ENCODE results near the gene RAPGEF2. TPM values are rescaled to one million over a fixed set of nuclear protein-coding genes. Genes with fewer than 3 reads are reported as not detected.

The RAPGEF2 gene
- total and polyA plus RNA-seq, 2 donors (not counting 1 experiment from before 2014, with no cell fraction given) = 10.9 to 45.8 TPM

GRCh38 chr4:159216834-159217233 is 114.0 kb downstream of the RAPGEF2 start:
- Histone ChIP-seq H3K36me3 (replicated peaks in 1 of 2; ENCODE audit: control extremely low read depth in 1 of 2, control insufficient read depth in 1 of 2, extremely low read depth in 1 of 2, insufficient read depth in 2 of 2, low read length in 1 of 2) (peaks cover 0 to 1% of the 10 kb centered on the region in 2 experiments), H3K9ac (ENCODE audit: low read length) (no peak overlapping the region), H3K27ac (ENCODE audit: low read length in 2 of 2) (no peak overlapping the region), H4K20me1 (ENCODE audit: control insufficient read depth, insufficient read depth, low read length, poor library complexity, severe bottlenecking) (peaks cover 4% of the 10 kb centered on the region), H3K27me3 (replicated peaks in 1 of 4; ENCODE audit: control extremely low read depth in 1 of 4, control insufficient read depth in 3 of 4, insufficient read depth in 4 of 4, low read length in 3 of 4) (no peaks in the 10 kb centered on the region), H3K9me3 (ENCODE audit: control extremely low read depth in 1 of 3, control insufficient read depth in 2 of 3, insufficient read depth in 1 of 3, low read length in 2 of 3) (no peaks in the 10 kb centered on the region), H3K4me1 (ENCODE audit: control insufficient read depth in 2 of 2, insufficient read depth in 2 of 2, low read length in 2 of 2) (no peaks in the 10 kb centered on the region), H2AFZ (ENCODE audit: insufficient read depth, low read depth, low read length, poor library complexity, severe bottlenecking) (no peak overlapping the region), H3K4me3 (ENCODE audit: control extremely low read depth in 1 of 5, extremely low read depth in 1 of 5, insufficient read depth in 1 of 5, low read depth in 2 of 5, low read length in 4 of 5) (no peak overlapping the region), H3K79me2 (ENCODE audit: control insufficient read depth, insufficient read depth, low read length) (peaks cover 2% of the 10 kb centered on the region), H3K4me2 (replicated peaks; ENCODE audit: low read depth, low read length, poor library complexity, severe bottlenecking) (no peak overlapping the region)
- no peak for ATAC-seq (ENCODE audit: low read depth)
- 100% methylated on average over 4 of the region's 5 CpGs for WGBS (ENCODE audit: insufficient coverage)
- POLR2A ChIA-PET = no interaction called here
- Mint-ChIP-seq H3K27me3 (no peaks in the 10 kb centered on the region), H3K4me3 (no peak overlapping the region), H3K4me1 (no peaks in the 10 kb centered on the region), H3K27ac (no peak overlapping the region), H3K9me3 (ENCODE audit: insufficient read depth) (no peaks in the 10 kb centered on the region)
- TF ChIP-seq EZH2 (IDR thresholded peaks at IDR 0.05; ENCODE audit: borderline replicate concordance, insufficient read depth, low read depth, low read length, poor library complexity, severe bottlenecking) (no peak), CTCF (IDR thresholded peaks at IDR 0.05) (no peak)
- DNase-seq = no peak
- intact Hi-C loops (cut with micrococcal nuclease) = no loop called here
- CTCF ChIA-PET = interaction anchor here (1.1 to 1.5 kb wide), 2 partner anchors 12 to 13 kb away, joined by 3 to 8 read pairs; no protein-coding TSS in a partner anchor

- Histone ChIP-seq H3K36me3 (replicated peaks in 1 of 2; ENCODE audit: control extremely low read depth in 1 of 2, control insufficient read depth in 1 of 2, extremely low read depth in 1 of 2, insufficient read depth in 2 of 2, low read length in 1 of 2) (no peaks in the 10 kb centered on the region), H3K9ac (ENCODE audit: low read length) (no peak overlapping the region), H4K20me1 (ENCODE audit: control insufficient read depth, insufficient read depth, low read length, poor library complexity, severe bottlenecking) (peaks cover 4% of the 10 kb centered on the region), H3K27ac (ENCODE audit: low read length in 2 of 2) (no peak overlapping the region), H2AFZ (ENCODE audit: insufficient read depth, low read depth, low read length, poor library complexity, severe bottlenecking) (no peak overlapping the region), H3K4me2 (replicated peaks; ENCODE audit: low read depth, low read length, poor library complexity, severe bottlenecking) (no peak overlapping the region), H3K79me2 (ENCODE audit: control insufficient read depth, insufficient read depth, low read length) (peaks cover 14% of the 10 kb centered on the region), H3K9me3 (ENCODE audit: control extremely low read depth in 1 of 3, control insufficient read depth in 2 of 3, insufficient read depth in 1 of 3, low read length in 2 of 3) (no peaks in the 10 kb centered on the region), H3K4me3 (ENCODE audit: control extremely low read depth in 1 of 5, extremely low read depth in 1 of 5, insufficient read depth in 1 of 5, low read depth in 2 of 5, low read length in 4 of 5) (no peak overlapping the region), H3K4me1 (ENCODE audit: control insufficient read depth in 2 of 2, insufficient read depth in 2 of 2, low read length in 2 of 2) (no peaks in the 10 kb centered on the region), H3K27me3 (replicated peaks in 1 of 4; ENCODE audit: control extremely low read depth in 1 of 4, control insufficient read depth in 3 of 4, insufficient read depth in 4 of 4, low read length in 3 of 4) (no peaks in the 10 kb centered on the region)
- no CpG with 5 or more reads among the region's 1 CpG for WGBS (ENCODE audit: insufficient coverage)
- ATAC-seq (ENCODE audit: low read depth) = no peak
- intact Hi-C loops (cut with micrococcal nuclease) = no loop called here
- TF ChIP-seq EZH2 (IDR thresholded peaks at IDR 0.05; ENCODE audit: borderline replicate concordance, insufficient read depth, low read depth, low read length, poor library complexity, severe bottlenecking) (no peak), CTCF (IDR thresholded peaks at IDR 0.05) (no peak)
- Mint-ChIP-seq H3K27me3 (no peaks in the 10 kb centered on the region), H3K9me3 (ENCODE audit: insufficient read depth) (no peaks in the 10 kb centered on the region), H3K27ac (no peak overlapping the region), H3K4me1 (peaks cover 3% of the 10 kb centered on the region), H3K4me3 (no peak overlapping the region)
- no peak for DNase-seq
- ChIA-PET POLR2A (no interaction called here), CTCF (no interaction called here)
Measured at GRCh38 chr4:159219862-159220261, 117.0 kb downstream of the RAPGEF2 start.

All from B cell (primary cell).